GM12878 (cell line): ENCODE data around the gene GUCY2D.

ENCODE experiments used
- EZH2 ChIP-seq: IDR thresholded peaks from 2 replicates; pipeline ENCODE4 v1.6.1; 2012; ENCODE audit warnings: low read depth, mild to moderate bottlenecking, control low read depth, inconsistent platforms, low read length, borderline replicate concordance; ENCODE audit not compliant: control insufficient read depth
- PAX8 ChIP-seq: fragments of 450-650 bp; IDR thresholded peaks from 2 replicates; pipeline ENCODE4 v1.6.1; 2017; ENCODE audit warnings: mild to moderate bottlenecking, moderate library complexity
- RAD21 ChIP-seq: IDR thresholded peaks from 2 replicates; pipeline ENCODE4 v1.6.1; 2011; ENCODE audit warnings: mild to moderate bottlenecking, low read depth, low read length, moderate library complexity; ENCODE audit not compliant: insufficient read depth
- TAF1 ChIP-seq: IDR thresholded peaks from 2 replicates; pipeline ENCODE4 v1.6.1; 2011; ENCODE audit warnings: mild to moderate bottlenecking, low read depth, low read length, borderline replicate concordance

GRCh38 chr17:7997186-7997585, 5.2 kb upstream of the GUCY2D start:
- TF ChIP-seq RAD21 (no peak), TAF1 (no peak), PAX8 (no peak), EZH2 (no peak)
